ENCODE results near the gene TRIM4.
"Not testable (repeated sequence)": the region's sequence is repeated elsewhere in the genome, so short reads cannot be mapped to it uniquely, and the experiment has no call there.

- not testable (repeated sequence) for TF ChIP-seq CTCF, POLR2A (IDR thresholded peaks at IDR 0.05)
These were observed 33.3 kb upstream of the TRIM4 start for GRCh38 chr7:99952649-99953048.

Data from esophagus squamous epithelium (tissue), 4 donors.